HG03354 (cell line): ENCODE data around the gene ARFGAP3.
"Not testable (repeated sequence)": the region's sequence is repeated elsewhere in the genome, so short reads cannot be mapped to it uniquely, and the experiment has no call there.

Source experiments
- ATAC-seq: cut with Tn5 transposase; IDR thresholded peaks from one replicate; pipeline ENCODE4 v1.9.1; 2021; ENCODE audit warnings: mild to moderate bottlenecking; ENCODE audit not compliant: unreplicated experiment, poor library complexity, severe bottlenecking

The ARFGAP3 gene

GRCh38 chr22:42780070-42780540 lies 77.0 kb downstream of the ARFGAP3 start:
- ATAC-seq: no peak

GRCh38 chr22:42777126-42777525 lies 79.9 kb downstream of the ARFGAP3 start:
- no peak for ATAC-seq

GRCh38 chr22:42773167-42773566 lies 83.9 kb downstream of the ARFGAP3 start:
- ATAC-seq: no peak

GRCh38 chr22:42772647-42773046 lies 84.4 kb downstream of the ARFGAP3 start:
- ATAC-seq: no peak

- no peak for ATAC-seq
Observed at GRCh38 chr22:42770941-42771647, 86.0 kb downstream of the ARFGAP3 start.

- no peak for ATAC-seq
Observed at GRCh38 chr22:42770448-42770726, 86.7 kb downstream of the ARFGAP3 start.

GRCh38 chr22:42769574-42770447 lies 87.3 kb downstream of the ARFGAP3 start:
- peak; percentile 74 for ATAC-seq

- no peak for ATAC-seq
Observed at GRCh38 chr22:42769238-42769573, 87.9 kb downstream of the ARFGAP3 start.

GRCh38 chr22:42768385-42769035 lies 88.6 kb downstream of the ARFGAP3 start:
- ATAC-seq: no peak

- ATAC-seq: no peak
Observed at GRCh38 chr22:42766860-42767259, 90.2 kb downstream of the ARFGAP3 start.

GRCh38 chr22:42764895-42765363 lies 92.1 kb downstream of the ARFGAP3 start:
- ATAC-seq: no peak

GRCh38 chr22:42763965-42764480 lies 93.0 kb downstream of the ARFGAP3 start:
- ATAC-seq: no peak

- no peak for ATAC-seq
Observed at GRCh38 chr22:42760806-42761565, 96.1 kb downstream of the ARFGAP3 start.

GRCh38 chr22:42758931-42759629 lies 98.0 kb downstream of the ARFGAP3 start:
- ATAC-seq: no peak

GRCh38 chr22:42755553-42755952 lies 101.5 kb downstream of the ARFGAP3 start:
- not testable (repeated sequence) for ATAC-seq

- not testable (repeated sequence) for ATAC-seq
Observed at GRCh38 chr22:42755121-42755520, 102.0 kb downstream of the ARFGAP3 start.

- no peak for ATAC-seq
Observed at GRCh38 chr22:42754658-42755057, 102.4 kb downstream of the ARFGAP3 start.

GRCh38 chr22:42752912-42753311 lies 104.2 kb downstream of the ARFGAP3 start:
- no peak for ATAC-seq

GRCh38 chr22:42752230-42752746 lies 104.8 kb downstream of the ARFGAP3 start:
- ATAC-seq: no peak
